GM13976 (cell line): Measurements from ENCODE around the gene NLRP5.
"Not testable (repeated sequence)": the region's sequence is repeated elsewhere in the genome, so short reads cannot be mapped to it uniquely, and the experiment has no call there.

ENCODE experiments used
- DNase-seq: peaks from one replicate; pipeline ENCODE4 v3.0.0; 2012; ENCODE audit warnings: low spot score
- CTCF ChIP-seq: IDR thresholded peaks from 2 replicates; pipeline ENCODE4 v1.5.1; 2012; ENCODE audit warnings: borderline replicate concordance, mild to moderate bottlenecking; ENCODE audit not compliant: insufficient read depth; ENCODE audit errors: extremely low read depth, missing control alignments, control extremely low read depth
- in situ Hi-C: fragments of 300-500 bp; cut with MboI; formaldehyde crosslinking; loops from one replicate; pipeline ENCODE4 v1.12.0; 2022; ENCODE audit warnings: low sequenced_read_pairs, mixed read lengths, inconsistent platforms; ENCODE audit not compliant: unreplicated experiment

Gene NLRP5

GRCh38 chr19:56096665-56097064, 110.1 kb downstream of the NLRP5 start:
- no peak for DNase-seq
- TF ChIP-seq CTCF: no peak
- in situ Hi-C loops: no loop called here

GRCh38 chr19:56097306-56097705, 110.7 kb downstream of the NLRP5 start:
- in situ Hi-C loops: no loop called here
- no peak for TF ChIP-seq CTCF
- no peak for DNase-seq

GRCh38 chr19:56097776-56098175, 111.2 kb downstream of the NLRP5 start:
- in situ Hi-C loops: no loop called here
- DNase-seq: peak; percentile 32
- no peak for TF ChIP-seq CTCF

- in situ Hi-C loops: not testable (repeated sequence)
- peak; percentile 26 for DNase-seq
Measured at GRCh38 chr19:56098237-56098636, 111.7 kb downstream of the NLRP5 start.

GRCh38 chr19:56098731-56099568, 112.4 kb downstream of the NLRP5 start:
- DNase-seq: peak; percentile 37
- in situ Hi-C loops: no loop called here
- no peak for TF ChIP-seq CTCF

- no peak for TF ChIP-seq CTCF
- in situ Hi-C loops: no loop called here
- DNase-seq: peak; percentile 40
Measured at GRCh38 chr19:56099638-56100539, 113.3 kb downstream of the NLRP5 start.

- in situ Hi-C loops: no loop called here
- DNase-seq: no peak
- TF ChIP-seq CTCF: no peak
Measured at GRCh38 chr19:56101095-56101494, 114.5 kb downstream of the NLRP5 start.
